ENCODE data around the gene PTPN1. TPM values are rescaled to one million over a fixed set of nuclear protein-coding genes. Genes with fewer than 3 reads are reported as not detected.

The PTPN1 gene
- total and polyA plus RNA-seq, 2 experiments from 2014 or later = 16.9 to 26.4 TPM

DNA sequence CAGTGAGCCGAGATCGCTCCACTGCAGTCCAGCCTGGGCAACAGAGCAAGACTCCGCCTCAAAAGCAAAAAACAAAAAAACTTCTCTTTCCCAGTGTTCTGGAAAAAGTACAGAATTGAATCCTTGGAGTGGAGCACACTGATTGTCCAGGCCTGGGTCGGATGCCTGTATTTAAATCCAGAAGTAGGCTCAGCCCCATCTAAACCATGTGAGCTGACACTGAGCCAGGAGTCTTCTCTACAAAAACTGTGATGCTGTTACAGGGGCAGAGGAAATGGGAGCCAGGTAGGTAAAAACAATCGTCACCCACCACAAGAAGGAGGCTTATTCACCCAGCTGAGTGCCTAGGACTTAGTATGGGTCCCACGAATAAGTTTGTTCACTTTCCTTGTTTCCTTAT, 43.0 kb upstream of the PTPN1 start:
- TF ChIP-seq REST (IDR thresholded peaks at IDR 0.05; ENCODE audit: unreplicated experiment) = no peak
- TF ChIP-seq STAT1 (IDR thresholded peaks at IDR 0.05; ENCODE audit: unreplicated experiment) = no peak
- TF ChIP-seq JUNB (IDR thresholded peaks at IDR 0.05; ENCODE audit: unreplicated experiment) = no peak
- TF ChIP-seq ZNF331 (CRISPR knock-in tag; IDR thresholded peaks at IDR 0.05; ENCODE audit: low read depth) = no peak
- TF ChIP-seq NANOG (IDR thresholded peaks at IDR 0.05; ENCODE audit: borderline replicate concordance) = no peak
- no peak for TF ChIP-seq EZH2phosphoT487 (IDR thresholded peaks at IDR 0.05; ENCODE audit: unreplicated experiment)
- no peak for TF ChIP-seq CREB1 (CRISPR knock-in tag; IDR thresholded peaks at IDR 0.05; ENCODE audit: low read depth)
- no peak for TF ChIP-seq EZH2 (IDR thresholded peaks at IDR 0.05; ENCODE audit: low read depth, unreplicated experiment)
- no peak for TF ChIP-seq POLR2AphosphoS5 (IDR thresholded peaks at IDR 0.05; ENCODE audit: low read depth)
- TF ChIP-seq ZNF114 (CRISPR knock-in tag; IDR thresholded peaks at IDR 0.05) = no peak
- no peak for TF ChIP-seq CTCF (conservative IDR thresholded peaks at IDR 0.05; ENCODE audit: low read depth in 2 of 2)
- TF ChIP-seq, protein P1, sequence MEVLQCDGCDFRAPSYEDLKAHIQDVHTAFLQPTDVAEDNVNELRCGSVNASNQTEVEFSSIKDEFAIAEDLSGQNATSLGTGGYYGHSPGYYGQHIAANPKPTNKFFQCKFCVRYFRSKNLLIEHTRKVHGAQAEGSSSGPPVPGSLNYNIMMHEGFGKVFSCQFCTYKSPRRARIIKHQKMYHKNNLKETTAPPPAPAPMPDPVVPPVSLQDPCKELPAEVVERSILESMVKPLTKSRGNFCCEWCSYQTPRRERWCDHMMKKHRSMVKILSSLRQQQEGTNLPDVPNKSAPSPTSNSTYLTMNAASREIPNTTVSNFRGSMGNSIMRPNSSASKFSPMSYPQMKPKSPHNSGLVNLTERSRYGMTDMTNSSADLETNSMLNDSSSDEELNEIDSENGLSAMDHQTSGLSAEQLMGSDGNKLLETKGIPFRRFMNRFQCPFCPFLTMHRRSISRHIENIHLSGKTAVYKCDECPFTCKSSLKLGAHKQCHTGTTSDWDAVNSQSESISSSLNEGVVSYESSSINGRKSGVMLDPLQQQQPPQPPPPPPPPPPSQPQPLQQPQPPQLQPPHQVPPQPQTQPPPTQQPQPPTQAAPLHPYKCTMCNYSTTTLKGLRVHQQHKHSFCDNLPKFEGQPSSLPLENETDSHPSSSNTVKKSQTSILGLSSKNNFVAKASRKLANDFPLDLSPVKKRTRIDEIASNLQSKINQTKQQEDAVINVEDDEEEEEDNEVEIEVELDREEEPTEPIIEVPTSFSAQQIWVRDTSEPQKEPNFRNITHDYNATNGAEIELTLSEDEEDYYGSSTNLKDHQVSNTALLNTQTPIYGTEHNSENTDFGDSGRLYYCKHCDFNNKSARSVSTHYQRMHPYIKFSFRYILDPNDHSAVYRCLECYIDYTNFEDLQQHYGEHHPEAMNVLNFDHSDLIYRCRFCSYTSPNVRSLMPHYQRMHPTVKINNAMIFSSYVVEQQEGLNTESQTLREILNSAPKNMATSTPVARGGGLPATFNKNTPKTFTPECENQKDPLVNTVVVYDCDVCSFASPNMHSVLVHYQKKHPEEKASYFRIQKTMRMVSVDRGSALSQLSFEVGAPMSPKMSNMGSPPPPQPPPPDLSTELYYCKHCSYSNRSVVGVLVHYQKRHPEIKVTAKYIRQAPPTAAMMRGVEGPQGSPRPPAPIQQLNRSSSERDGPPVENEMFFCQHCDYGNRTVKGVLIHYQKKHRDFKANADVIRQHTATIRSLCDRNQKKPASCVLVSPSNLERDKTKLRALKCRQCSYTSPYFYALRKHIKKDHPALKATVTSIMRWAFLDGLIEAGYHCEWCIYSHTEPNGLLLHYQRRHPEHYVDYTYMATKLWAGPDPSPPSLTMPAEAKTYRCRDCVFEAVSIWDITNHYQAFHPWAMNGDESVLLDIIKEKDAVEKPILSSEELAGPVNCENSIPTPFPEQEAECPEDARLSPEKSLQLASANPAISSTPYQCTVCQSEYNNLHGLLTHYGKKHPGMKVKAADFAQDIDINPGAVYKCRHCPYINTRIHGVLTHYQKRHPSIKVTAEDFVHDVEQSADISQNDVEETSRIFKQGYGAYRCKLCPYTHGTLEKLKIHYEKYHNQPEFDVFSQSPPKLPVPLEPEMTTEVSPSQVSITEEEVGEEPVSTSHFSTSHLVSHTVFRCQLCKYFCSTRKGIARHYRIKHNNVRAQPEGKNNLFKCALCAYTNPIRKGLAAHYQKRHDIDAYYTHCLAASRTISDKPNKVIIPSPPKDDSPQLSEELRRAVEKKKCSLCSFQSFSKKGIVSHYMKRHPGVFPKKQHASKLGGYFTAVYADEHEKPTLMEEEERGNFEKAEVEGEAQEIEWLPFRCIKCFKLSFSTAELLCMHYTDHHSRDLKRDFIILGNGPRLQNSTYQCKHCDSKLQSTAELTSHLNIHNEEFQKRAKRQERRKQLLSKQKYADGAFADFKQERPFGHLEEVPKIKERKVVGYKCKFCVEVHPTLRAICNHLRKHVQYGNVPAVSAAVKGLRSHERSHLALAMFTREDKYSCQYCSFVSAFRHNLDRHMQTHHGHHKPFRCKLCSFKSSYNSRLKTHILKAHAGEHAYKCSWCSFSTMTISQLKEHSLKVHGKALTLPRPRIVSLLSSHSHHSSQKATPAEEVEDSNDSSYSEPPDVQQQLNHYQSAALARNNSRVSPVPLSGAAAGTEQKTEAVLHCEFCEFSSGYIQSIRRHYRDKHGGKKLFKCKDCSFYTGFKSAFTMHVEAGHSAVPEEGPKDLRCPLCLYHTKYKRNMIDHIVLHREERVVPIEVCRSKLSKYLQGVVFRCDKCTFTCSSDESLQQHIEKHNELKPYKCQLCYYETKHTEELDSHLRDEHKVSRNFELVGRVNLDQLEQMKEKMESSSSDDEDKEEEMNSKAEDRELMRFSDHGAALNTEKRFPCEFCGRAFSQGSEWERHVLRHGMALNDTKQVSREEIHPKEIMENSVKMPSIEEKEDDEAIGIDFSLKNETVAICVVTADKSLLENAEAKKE (CRISPR knock-in tag; IDR thresholded peaks at IDR 0.05) = no peak
- TF ChIP-seq ETS1 (IDR thresholded peaks at IDR 0.05) = no peak
- no peaks in the 10 kb centered on the region for H3K4me1 ChIP-seq (ENCODE audit: insufficient read depth)
- H2AFZ ChIP-seq = peak overlapping the region; percentile 25
- H3K9me2 ChIP-seq (ENCODE audit: insufficient read depth) = 0 out of 2 replicates have a peak, but pooled peaks cover 9% of the 10 kb centered on the region
- H3F3A ChIP-seq (replicated peaks; ENCODE audit: low read depth) = no peaks in the 10 kb centered on the region
- ATAC-seq (no peak), DNase-seq (ENCODE audit: low spot score) (no peak)
- H3K4me2 ChIP-seq = no peak overlapping the region
- H3K27me3 Mint-ChIP-seq (ENCODE audit: insufficient read depth, low read depth, poor library complexity) = peaks cover under 1% of the 10 kb centered on the region
- H3K79me2 ChIP-seq (replicated peaks; ENCODE audit: insufficient read depth) = no peaks in the 10 kb centered on the region
- H3K27ac Mint-ChIP-seq = no peak overlapping the region
- H3K4me3 Mint-ChIP-seq = no peak overlapping the region
- no peaks in the 10 kb centered on the region for H4K20me1 ChIP-seq (replicated peaks; ENCODE audit: insufficient read depth)
- no peaks in the 10 kb centered on the region for H3K4me1 Mint-ChIP-seq
- no peaks in the 10 kb centered on the region for H3K36me3 ChIP-seq (ENCODE audit: insufficient read depth)
- H3K27me3 ChIP-seq (ENCODE audit: insufficient read depth) = no peaks in the 10 kb centered on the region
- H3K27ac ChIP-seq (ENCODE audit: low read depth) = no peak overlapping the region
- H3K4me3 ChIP-seq = no peak overlapping the region
- no peaks in the 10 kb centered on the region for H3K36me3 Mint-ChIP-seq (ENCODE audit: low read depth)
- peaks cover 2% of the 10 kb centered on the region; the same call in 1 of the 3 replicates for H3K9me3 Mint-ChIP-seq

Measured in GM23338 (cell line).